Brain pericyte (primary cell): ENCODE measurements around the gene PLD3.
"Not testable (repeated sequence)": the region's sequence is repeated elsewhere in the genome, so short reads cannot be mapped to it uniquely, and the experiment has no call there.

Experiments used
- DNase-seq: peaks from one replicate; pipeline ENCODE4 v3.0.0-alpha.2; 2012; ENCODE audit warnings: low read depth, low spot score

The PLD3 gene

DNA sequence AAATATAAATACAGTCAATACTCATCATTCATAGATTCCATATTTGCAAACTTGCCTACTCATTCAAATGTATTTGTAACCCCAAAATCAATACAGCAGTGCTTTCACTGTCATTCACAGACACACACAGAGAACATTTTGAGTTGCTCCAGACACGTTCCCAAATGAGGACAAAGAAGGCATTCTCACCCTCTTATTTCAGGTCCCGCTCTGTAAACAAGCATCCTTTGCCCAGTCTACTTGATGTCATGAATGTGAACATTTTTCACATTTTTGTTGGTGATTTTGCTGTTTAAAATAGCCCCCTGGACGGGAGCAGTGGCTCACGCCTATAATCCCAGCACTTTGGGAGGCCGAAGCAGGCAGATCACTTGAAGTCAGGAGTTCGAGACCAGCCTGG is 15.8 kb upstream of the PLD3 start:
- DNase-seq = no peak

- not testable (repeated sequence) for DNase-seq
Observed at GRCh38 chr19:40333083-40333482, 15.4 kb upstream of the PLD3 start.

- no peak for DNase-seq
Observed at GRCh38 chr19:40335101-40335500, 13.4 kb upstream of the PLD3 start.

DNA sequence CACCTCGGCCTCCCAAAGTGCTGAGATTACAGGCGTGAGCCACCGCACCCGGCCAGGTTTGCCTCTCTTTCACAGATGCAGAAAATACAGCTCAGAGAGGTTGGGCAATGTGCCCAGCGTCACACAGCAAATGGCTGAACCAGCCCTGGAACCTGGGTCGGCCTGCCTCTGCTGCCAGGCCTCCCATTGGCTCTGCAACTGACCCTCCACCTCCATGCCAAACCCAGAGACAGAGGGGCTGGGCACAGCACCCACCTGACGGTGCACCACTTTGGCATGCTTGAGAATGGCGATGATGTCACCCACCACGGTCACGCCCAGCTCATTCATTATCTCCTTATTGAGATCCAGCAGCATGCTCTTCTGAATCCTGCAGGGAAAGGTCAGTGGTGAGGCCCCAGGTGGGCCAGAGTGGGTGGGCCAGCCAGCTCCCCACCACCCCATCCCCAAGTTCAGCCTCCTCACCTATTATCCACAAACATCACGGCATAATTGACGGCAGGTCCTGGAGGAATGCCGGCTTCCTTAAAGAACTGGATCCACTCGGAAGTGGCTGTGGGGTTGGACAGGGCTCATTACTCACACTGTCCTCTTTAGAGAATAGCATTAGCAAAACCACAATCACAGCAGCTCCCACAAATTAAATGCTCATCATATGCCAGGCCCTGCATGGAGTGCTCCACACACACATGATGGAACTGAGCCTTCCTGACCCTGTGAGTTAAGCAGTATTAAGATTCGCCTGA is 12.5 kb upstream of the PLD3 start:
- no peak for DNase-seq

- no peak for DNase-seq
Observed at GRCh38 chr19:40336601-40336900, 11.9 kb upstream of the PLD3 start.

- DNase-seq = no peak
Observed at GRCh38 chr19:40337107-40337506, 11.4 kb upstream of the PLD3 start.

DNA sequence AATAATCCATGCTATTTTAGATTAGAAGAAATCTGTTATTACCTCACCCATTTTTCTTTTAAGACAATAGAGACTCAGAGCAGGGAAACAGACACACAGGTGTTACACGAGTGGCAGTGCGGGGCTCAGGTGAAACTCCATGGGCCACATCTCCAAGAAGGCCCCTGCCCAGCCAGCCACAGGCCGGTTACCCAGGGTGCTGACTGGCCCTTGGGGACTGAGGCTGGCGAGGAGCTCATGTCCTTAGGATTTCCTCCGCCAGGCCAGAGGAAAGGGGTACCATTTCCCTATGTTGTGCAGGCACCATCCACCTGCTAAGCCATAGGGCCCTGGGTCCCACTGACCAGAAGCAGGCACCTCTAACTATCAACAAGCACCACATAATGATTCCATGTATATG is 10.9 kb upstream of the PLD3 start:
- no peak for DNase-seq

GRCh38 chr19:40339018-40339728 is 9.3 kb upstream of the PLD3 start:
- no peak for DNase-seq

DNA sequence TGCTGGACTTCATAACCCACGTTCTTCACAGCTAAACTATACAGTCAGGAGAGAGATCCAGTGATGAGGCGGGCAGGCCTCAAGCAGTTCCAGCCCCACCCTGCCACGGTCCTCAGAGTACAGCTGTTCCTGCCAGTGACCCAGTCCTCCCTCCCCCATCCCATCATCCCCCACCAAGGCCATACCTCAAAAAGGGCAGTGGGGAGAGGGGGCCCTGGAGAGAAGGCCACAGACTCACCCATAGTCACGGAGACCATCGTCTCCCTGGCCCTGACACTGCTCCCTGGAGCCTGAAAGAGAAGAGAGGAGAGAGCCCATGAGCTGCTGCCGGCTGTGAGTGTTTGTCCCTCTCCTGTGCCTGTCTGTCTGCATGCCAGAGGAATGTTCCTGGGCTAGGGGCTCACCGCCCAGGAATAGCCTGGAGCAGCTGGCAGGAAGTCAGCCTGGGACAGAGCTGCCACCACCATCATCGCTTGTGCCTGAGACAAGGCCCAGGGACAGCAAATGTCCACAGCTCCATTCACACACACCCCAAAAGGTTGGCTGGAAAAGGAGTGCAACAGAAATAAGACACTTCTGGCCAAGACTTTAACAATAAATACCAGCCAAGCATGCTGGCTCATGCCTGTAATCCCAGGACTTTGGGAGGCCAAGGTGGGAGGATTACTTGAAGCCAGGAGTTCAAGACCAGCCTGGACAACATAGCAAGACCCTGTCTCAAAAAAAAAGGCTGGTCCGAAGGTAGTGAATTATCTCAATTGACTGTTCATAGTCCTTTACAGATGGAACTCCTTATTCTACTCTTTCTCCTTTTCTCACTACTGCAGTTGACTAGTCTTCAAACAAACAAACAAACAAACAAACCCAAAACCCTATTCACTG is 6.7 kb upstream of the PLD3 start:
- no peak for DNase-seq

DNA sequence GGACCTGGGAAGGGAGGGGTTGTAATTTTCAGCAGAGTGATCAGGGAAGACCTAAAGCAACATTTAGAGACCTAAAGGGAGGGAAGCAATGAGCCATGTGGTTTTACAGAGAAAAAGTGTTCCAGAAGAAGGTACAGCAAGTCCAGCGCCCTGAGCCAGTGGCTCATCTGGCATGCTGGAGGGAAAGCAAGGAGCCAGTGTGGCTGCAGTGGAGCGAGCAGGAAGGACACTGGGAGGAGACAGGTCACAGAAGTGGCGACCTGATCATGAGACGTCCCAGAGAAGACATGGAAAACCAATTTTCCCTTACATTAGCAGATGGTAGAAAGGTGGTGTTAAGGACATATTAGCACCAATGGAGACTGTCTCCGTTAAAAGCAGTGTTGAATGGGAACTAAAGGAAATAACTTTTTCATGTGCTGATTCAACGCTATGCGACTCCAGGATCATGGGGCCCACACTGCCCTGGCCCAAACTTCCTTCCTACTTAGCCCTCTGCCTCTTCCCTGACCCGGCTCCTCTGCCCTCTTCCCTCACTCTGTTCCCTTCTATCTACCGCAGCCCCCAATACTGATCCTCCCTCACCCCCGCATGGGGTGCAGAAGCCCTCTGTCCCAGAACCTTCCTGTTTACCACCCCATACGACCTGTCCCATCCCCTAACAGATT is 5.7 kb upstream of the PLD3 start:
- no peak for DNase-seq

DNA sequence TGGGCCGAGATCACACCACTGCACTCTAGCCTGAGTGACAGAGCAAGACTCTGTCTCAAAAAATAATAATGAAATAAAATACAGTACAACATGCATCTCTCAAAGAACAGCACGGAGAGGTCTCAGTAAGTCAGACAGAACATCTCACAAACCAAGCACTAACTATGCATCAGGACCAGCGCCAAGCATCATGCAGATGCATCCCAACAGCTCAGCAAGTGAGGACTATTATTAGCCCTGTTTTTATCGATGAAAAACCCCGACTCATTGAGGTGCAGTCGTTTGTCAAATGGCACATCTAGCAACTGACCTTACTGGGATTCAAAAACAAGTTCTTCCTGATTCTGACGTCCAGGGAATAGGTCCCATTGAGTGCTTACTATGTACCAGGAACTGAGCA is 4.1 kb upstream of the PLD3 start:
- no peak for DNase-seq

DNA sequence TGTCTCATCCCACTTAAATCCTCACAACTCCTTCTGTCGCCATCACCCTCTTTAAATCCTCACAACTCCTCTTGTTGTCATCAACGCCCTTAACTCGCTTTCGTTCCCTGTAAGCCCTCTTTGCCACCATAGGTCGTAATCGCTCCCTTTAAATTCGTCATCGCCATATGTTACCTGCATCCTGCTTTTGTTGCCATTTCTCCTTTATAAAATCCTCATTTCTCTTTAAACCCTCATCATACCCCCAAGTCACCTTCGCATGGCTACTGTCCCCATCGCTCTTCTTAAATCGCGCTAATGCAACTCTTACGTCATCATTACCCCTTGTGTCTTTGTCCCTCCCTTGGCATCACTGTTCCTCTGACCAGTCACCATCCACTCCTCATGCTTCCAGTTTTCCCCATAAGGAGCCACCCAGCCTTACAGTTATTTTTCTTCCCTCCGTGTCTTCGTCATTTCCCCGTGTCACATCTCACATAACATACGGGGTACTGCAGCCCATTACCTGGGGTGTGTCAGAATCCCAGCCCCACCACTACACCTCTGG is 539 bp downstream of the PLD3 start:
- DNase-seq = no peak

- DNase-seq = no peak
Observed at GRCh38 chr19:40355975-40356680, 7.6 kb downstream of the PLD3 start.

DNA sequence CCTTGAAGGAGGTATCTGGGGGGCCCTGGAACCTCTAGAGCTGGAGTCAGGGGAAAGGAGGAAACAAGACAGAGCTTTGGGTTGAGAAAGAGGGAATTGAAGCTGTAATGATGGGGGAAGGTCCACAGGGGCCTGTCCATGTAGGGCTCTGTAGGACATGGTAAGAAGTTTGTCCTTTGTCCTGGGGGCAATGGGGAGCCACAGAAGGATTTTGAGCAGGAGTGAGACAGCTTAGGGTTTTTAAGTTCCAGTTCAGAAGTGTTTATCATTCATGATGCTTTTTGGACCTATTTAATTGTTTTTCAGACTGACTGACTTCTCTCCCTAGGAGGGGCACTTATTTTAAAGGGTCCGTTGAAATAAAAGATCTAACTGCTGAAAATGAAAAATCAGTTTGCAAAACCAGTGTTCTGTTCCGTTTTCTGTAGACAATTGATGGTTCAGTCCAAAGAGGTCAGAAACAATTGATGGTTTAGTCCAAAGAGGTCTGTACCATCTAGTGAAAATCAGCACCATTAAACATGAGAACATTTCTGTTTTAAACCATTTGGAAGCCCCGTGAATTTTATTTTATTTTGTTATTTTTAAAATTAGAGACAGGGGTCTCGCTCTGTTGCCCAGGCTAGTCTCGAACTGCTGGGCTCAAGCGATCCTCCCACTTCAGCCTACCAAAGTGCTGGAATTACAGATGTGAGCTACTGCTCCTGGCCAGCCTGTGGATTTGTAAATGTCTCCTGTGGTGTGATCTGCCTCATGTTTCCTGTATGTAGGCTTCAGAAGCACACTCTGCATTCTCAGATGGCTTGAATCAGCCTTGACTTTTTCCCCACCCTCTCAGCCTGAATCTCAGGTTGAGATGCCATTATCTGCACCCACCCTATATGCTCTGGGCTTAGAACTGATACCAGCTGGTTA is 8.4 kb downstream of the PLD3 start:
- no peak for DNase-seq

DNA sequence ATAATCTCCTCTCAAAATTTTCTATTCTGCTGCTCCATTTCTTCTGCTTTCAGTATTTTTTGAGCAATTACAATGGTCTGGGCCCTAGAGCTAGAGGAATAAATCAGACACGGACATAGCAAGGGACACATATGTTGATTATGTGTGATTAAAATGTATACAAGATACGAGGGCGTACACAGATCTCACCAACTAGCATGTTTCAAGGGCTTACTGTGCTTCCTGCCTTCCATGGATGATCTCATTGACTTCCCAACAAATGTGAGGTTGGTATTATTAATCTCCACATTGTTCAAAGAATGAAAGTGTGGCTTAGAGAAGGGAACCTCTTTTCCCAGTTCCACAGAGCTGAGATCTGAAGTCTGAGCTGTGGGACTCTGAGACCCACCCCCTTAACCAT is 9.1 kb downstream of the PLD3 start:
- no peak for DNase-seq

DNA sequence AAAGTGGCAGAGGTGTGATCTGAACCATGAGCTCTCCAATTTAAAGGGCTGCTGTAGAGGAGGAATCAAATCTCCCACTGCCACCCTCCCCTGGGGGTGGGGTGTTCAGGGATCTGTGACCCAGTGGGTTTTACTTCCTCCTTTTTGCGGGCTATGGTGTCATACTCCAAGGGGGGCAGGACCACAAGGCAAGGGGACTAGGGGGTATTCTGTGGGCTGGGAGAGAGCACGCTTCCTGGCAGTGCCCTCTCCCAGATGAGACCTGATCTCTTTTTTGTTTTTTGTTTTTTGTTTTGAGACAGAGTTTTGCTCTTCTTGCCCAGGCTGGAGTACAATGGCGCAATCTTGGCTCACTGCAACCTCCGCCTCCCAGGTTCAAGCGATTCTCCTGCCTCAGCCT is 10.3 kb downstream of the PLD3 start:
- no peak for DNase-seq

DNA sequence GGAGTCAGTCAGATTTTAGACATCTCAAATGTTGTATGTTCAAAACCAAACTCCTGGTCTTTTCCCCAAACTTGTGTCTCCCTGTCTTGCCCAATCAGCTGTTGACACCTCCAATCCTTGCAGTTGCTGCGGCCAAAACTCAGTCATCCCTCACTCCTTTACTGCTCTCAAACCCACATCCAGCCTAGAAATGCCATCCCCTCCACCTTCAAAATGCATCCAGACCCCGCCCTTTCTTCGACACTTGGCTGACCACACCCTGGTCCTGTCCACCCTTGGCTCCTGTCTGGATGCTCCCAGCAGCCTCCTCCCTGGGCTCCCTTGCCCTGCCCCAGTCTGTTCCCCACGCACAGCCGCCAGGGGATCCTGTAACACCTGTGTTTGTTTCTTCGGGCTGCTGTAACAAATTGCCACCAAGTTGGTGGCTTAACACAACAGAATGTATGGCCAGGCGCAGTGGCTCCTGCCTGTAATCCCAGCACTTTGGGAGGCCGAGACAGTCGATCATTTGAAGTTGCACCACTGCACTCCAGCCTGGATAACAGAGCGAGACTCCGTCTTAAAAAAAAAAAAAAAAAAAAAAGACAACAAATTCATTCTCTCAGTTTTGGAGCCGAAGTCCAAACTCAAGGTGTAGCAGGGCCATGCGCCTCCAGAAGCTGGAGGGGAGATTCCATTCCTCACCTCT is 11.7 kb downstream of the PLD3 start:
- DNase-seq = no peak

DNA sequence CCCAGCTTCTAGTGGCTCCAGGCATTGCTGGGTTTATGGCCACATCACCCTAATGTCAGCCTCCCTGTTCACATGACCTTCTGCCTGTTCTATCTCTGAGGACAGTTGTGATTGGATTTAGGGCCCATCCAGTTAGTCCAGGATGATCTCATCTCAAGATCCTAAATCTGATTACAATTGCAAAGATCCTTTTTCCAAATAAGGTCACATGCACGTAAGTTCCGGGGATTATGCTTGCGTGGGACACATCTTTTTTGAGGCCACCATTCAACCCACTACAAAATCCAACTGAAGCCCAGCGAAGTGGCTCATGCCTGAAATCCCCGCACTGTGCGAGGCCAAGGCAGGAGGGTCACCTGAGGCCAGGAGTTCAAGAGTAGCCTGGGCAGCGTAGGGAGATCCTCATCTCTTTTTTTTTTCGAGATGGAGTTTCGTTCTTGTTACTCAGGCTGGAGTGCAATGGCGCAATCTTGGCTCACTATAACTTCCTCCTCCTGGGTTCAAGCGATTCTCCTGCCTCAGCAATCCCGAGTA is 12.3 kb downstream of the PLD3 start:
- DNase-seq = no peak

- DNase-seq = no peak
Observed at GRCh38 chr19:40362160-40362559, 13.7 kb downstream of the PLD3 start.
